A673 (cell line): Measurements from ENCODE around the gene CCAR1. TPM values are rescaled to one million over a fixed set of nuclear protein-coding genes. Genes with fewer than 3 reads are reported as not detected.
A peak's percentile ranks its signal among the peaks of the same experiment; 100 is the strongest.
"Not testable (repeated sequence)": the region's sequence is repeated elsewhere in the genome, so short reads cannot be mapped to it uniquely, and the experiment has no call there.

ENCODE experiments used
- BruUV-seq: library from RNA; stranded (reverse); fragments of 400-500 nt; replicated peaks from 2 replicates; lab custom pipeline; 2021; lab: Mats Ljungman, UMichigan
- CTCF ChIA-PET: fragments of 300-600 bp; sonication (Branson Sonifier 250); formaldehyde crosslinking; loops from one replicate; lab custom pipeline; 2022; ENCODE audit warnings: antibody characterized with exemption; lab: Charles Lee
- POLR2A ChIA-PET: fragments of 300-600 bp; sonication (Branson Sonifier 250); formaldehyde crosslinking; loops from one replicate; lab custom pipeline; 2022; ENCODE audit warnings: antibody characterized with exemption; ENCODE audit not compliant: low non-redundant PET; lab: Charles Lee
- DNase-seq: peaks from one replicate; pipeline ENCODE4 v3.0.0-alpha.2; 2015; ENCODE audit warnings: low spot score
- H3K27ac ChIP-seq: fragments of 200-600 bp; sonication (generic); 2 replicates; pipeline ENCODE4 v1.5.1; 2016; ENCODE audit warnings: mixed run types, low read depth, mild to moderate bottlenecking, mixed read lengths, antibody characterized with exemption, low read length; ENCODE audit not compliant: poor library complexity, severe bottlenecking
- H3K27me3 ChIP-seq: fragments of 200-600 bp; sonication (generic); replicated peaks from 2 replicates; pipeline ENCODE4 v1.6.1; 2017; ENCODE audit warnings: mixed run types, low read depth, mild to moderate bottlenecking, mixed read lengths, antibody characterized with exemption, low read length; ENCODE audit not compliant: insufficient read depth, poor library complexity
- H3K36me3 ChIP-seq: fragments of 200-600 bp; sonication (generic); 2 replicates; pipeline ENCODE4 v1.6.1; 2016; ENCODE audit warnings: mixed run types, mild to moderate bottlenecking, mixed read lengths, antibody characterized with exemption, low read length; ENCODE audit not compliant: insufficient read depth, poor library complexity, severe bottlenecking
- H3K4me1 ChIP-seq: fragments of 200-600 bp; sonication (generic); 2 replicates; pipeline ENCODE4 v1.6.1; 2017; ENCODE audit warnings: mixed run types, mild to moderate bottlenecking, mixed read lengths, antibody characterized with exemption, low read length; ENCODE audit not compliant: insufficient read depth, poor library complexity, severe bottlenecking
- H3K4me3 ChIP-seq: fragments of 200-600 bp; sonication (generic); 2 replicates; pipeline ENCODE4 v1.5.1; 2016; ENCODE audit warnings: low read depth, mixed run types, mild to moderate bottlenecking, mixed read lengths, low read length; ENCODE audit not compliant: poor library complexity, severe bottlenecking
- H3K9me3 ChIP-seq: fragments of 200-600 bp; sonication (generic); 2 replicates; pipeline ENCODE4 v1.6.1; 2016; ENCODE audit warnings: mixed run types, low read depth, mild to moderate bottlenecking, mixed read lengths, antibody characterized with exemption, low read length; ENCODE audit not compliant: poor library complexity, severe bottlenecking
- EZH2 ChIP-seq: fragments of 200-600 bp; sonication (generic); IDR thresholded peaks from 2 replicates; pipeline ENCODE4 v1.6.1; 2017; ENCODE audit warnings: borderline replicate concordance, low read depth, mild to moderate bottlenecking, mixed read lengths, antibody characterized with exemption, low read length; ENCODE audit not compliant: poor library complexity, severe bottlenecking
- intact Hi-C: fragments of 100-400 bp; cut with micrococcal nuclease; formaldehyde crosslinking; loops from one replicate; pipeline ENCODE4 v1.10.0; 2022; ENCODE audit not compliant: unreplicated experiment
- total RNA-seq: library from RNA; stranded (reverse); gene quantifications from 2 replicates; pipeline ENCODE4 v1.2.3, GENCODE V29; 2021
- TF ChIP-seq, protein P1 (sequence below): fragments of 300-800, 200-600 bp; sonication (generic); conservative IDR thresholded peaks from 2 replicates; pipeline ENCODE4 v1.5.1; 2017; ENCODE audit warnings: low read depth, mild to moderate bottlenecking, antibody characterized with exemption, low read length, moderate library complexity, mixed read lengths

CCAR1 gene
- total RNA-seq, 1 experiment from 2014 or later: 141 TPM

- H3K27me3 ChIP-seq: no peaks in the 10 kb centered on the region
- H3K4me1 ChIP-seq: peaks cover 12% of the 10 kb centered on the region
- no peak overlapping the region for H3K27ac ChIP-seq
- intact Hi-C loops: no loop called here
- DNase-seq: no peak
- CTCF ChIA-PET: no interaction called here
- TF ChIP-seq, protein P1, sequence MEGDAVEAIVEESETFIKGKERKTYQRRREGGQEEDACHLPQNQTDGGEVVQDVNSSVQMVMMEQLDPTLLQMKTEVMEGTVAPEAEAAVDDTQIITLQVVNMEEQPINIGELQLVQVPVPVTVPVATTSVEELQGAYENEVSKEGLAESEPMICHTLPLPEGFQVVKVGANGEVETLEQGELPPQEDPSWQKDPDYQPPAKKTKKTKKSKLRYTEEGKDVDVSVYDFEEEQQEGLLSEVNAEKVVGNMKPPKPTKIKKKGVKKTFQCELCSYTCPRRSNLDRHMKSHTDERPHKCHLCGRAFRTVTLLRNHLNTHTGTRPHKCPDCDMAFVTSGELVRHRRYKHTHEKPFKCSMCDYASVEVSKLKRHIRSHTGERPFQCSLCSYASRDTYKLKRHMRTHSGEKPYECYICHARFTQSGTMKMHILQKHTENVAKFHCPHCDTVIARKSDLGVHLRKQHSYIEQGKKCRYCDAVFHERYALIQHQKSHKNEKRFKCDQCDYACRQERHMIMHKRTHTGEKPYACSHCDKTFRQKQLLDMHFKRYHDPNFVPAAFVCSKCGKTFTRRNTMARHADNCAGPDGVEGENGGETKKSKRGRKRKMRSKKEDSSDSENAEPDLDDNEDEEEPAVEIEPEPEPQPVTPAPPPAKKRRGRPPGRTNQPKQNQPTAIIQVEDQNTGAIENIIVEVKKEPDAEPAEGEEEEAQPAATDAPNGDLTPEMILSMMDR: no peak
- TF ChIP-seq EZH2: no peak
- H3K36me3 ChIP-seq: no peaks in the 10 kb centered on the region
- no peaks in the 10 kb centered on the region for H3K9me3 ChIP-seq
- POLR2A ChIA-PET: no interaction called here
- no peak overlapping the region for H3K4me3 ChIP-seq
- BruUV-seq: no TSS peak
Measured at GRCh38 chr10:68816796-68817412, 95.9 kb downstream of the CCAR1 start.

DNA sequence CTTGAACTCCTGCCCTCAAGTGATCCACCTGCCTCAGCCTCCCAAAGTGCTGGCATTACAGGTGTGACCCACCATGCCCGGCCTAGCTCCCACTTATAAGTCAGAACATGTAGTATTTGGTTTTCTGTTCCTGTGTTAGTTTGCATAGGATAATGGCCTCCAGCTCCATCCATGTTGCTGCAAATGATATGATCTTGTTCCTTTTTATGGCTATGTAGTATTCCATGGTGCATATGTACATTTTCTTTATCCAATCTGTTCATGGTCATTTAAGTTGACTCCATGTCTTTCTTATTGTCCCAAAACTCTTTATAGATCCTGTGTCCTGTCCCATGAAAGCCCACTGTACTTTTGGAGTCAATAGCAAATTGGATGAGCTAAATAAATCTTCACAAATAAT is 99.3 kb downstream of the CCAR1 start:
- BruUV-seq, H3K36me3 ChIP-seq, H3K9me3 ChIP-seq, CTCF ChIA-PET, intact Hi-C loops, POLR2A ChIA-PET, H3K27me3 ChIP-seq, DNase-seq, H3K4me3 ChIP-seq, H3K27ac ChIP-seq, H3K4me1 ChIP-seq: not testable (repeated sequence)

GRCh38 chr10:68822626-68823025 is 101.6 kb downstream of the CCAR1 start:
- H3K4me1 ChIP-seq, H3K27me3 ChIP-seq, DNase-seq, BruUV-seq, H3K27ac ChIP-seq, H3K36me3 ChIP-seq, CTCF ChIA-PET, H3K4me3 ChIP-seq, intact Hi-C loops, POLR2A ChIA-PET, H3K9me3 ChIP-seq: not testable (repeated sequence)

DNA sequence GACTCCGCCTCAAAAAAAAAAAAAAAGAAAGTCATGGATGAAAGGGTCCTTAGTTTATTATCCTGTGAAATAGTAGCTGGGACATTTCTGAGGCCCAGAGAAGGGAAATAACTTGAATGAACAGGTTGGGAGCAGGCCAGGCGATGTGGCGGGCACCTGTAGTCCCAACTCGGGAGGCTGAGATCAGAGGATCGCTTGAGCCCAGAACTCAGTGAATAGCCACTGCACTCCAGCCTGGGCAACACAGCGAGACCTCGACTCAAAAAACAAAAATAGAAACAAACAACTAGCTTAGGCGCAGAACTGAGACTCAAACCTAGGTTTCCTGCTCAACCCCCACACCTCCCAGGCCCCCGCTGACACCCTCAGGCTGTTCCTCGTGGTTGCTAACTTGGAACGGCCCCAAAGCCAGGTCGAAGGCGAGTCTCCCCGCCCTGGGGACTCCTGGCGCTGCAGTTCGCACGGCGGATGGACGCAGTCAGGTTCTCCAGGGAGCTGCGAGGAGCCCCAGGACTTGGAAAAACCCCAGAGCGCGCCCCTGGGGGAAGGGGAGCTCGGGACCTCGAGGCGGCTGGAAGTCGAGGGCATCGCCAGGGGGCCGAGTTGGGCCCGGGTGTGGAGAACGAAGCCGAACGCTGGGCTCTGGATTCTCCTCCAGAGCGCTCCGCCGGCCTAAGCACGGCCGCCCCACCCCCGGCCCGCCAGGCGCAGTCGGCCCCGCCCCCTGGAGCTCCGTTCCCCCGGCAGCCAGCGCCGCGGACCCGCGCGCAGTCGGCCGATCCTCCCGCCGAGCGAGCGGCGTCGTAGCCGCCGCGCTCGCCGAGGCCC is 105.9 kb downstream of the CCAR1 start, which contains the start of gene STOX1:
STOX1 (plus strand) TSS at position 768 of the 828 bp plus-strand sequence. CDS start 93 bp downstream, outside the sequence.
- POLR2A ChIA-PET: interaction anchor here (0.6 kb wide), 1 partner anchor 47 kb away, joined by 3 read pairs; no protein-coding TSS in a partner anchor
- H3K4me3 ChIP-seq: peak within 1 kb of the TSS; percentile 66
- DNase-seq: peak; percentile 83
- no TSS peak for BruUV-seq
- no peaks in the 10 kb centered on the region for H3K9me3 ChIP-seq
- intact Hi-C loops: no loop called here
- no peak for TF ChIP-seq EZH2
- TF ChIP-seq, protein P1: no peak
- H3K27ac ChIP-seq: peak within 1 kb of the TSS; percentile 55
- CTCF ChIA-PET: interaction anchor here (0.5 kb wide), 1 partner anchor 13 kb away, joined by 6 read pairs; no protein-coding TSS in a partner anchor
- no peaks in the 10 kb centered on the region for H3K27me3 ChIP-seq
- no peaks in the 10 kb centered on the region for H3K4me1 ChIP-seq
- H3K36me3 ChIP-seq: no peaks in the 10 kb centered on the region

- H3K36me3 ChIP-seq, intact Hi-C loops, BruUV-seq, H3K4me1 ChIP-seq, DNase-seq, CTCF ChIA-PET, H3K9me3 ChIP-seq, H3K27me3 ChIP-seq: not testable (repeated sequence)
- H3K4me3 ChIP-seq: peak overlapping the region; percentile 66
- peak overlapping the region; percentile 55 for H3K27ac ChIP-seq
- POLR2A ChIA-PET: interaction anchor here (0.6 kb wide), 1 partner anchor 46 kb away, joined by 3 read pairs; no protein-coding TSS in a partner anchor
Measured at GRCh38 chr10:68827592-68827959, 106.5 kb downstream of the CCAR1 start.
